H9 (cell line): ENCODE results near the gene KRTAP2-3. TPM values are rescaled to one million over a fixed set of nuclear protein-coding genes. Genes with fewer than 3 reads are reported as not detected.

Experiments
- DNase-seq: peaks from one replicate; pipeline ENCODE4 v3.0.0-alpha.2; 2017
- H2AFZ ChIP-seq: one replicate; pipeline ENCODE4 v1.6.1; 2013; ENCODE audit warnings: mild to moderate bottlenecking, low read length, control low read depth, moderate library complexity
- H2AK5ac ChIP-seq: 2 replicates; pipeline ENCODE4 v1.6.1; 2013; ENCODE audit warnings: low read length, control low read depth, mixed read lengths; ENCODE audit not compliant: insufficient read length
- H2BK120ac ChIP-seq: one replicate; pipeline ENCODE4 v1.6.1; 2013; ENCODE audit warnings: low read depth, mild to moderate bottlenecking, low read length, control low read depth, inconsistent platforms; ENCODE audit not compliant: poor library complexity, severe bottlenecking
- H2BK12ac ChIP-seq: 2 replicates; pipeline ENCODE4 v1.6.1; 2013; ENCODE audit warnings: low read length, control low read depth, mixed read lengths, low read depth; ENCODE audit not compliant: insufficient read length
- H2BK15ac ChIP-seq: 2 replicates; pipeline ENCODE4 v1.6.1; 2013; ENCODE audit warnings: low read depth, low read length, control low read depth
- H2BK20ac ChIP-seq: one replicate; pipeline ENCODE4 v1.6.1; 2013; ENCODE audit warnings: low read depth, mild to moderate bottlenecking, low read length, control low read depth, inconsistent platforms; ENCODE audit not compliant: poor library complexity, severe bottlenecking
- H2BK5ac ChIP-seq: 2 replicates; pipeline ENCODE4 v1.6.1; 2013; ENCODE audit warnings: low read length, control low read depth, mixed read lengths; ENCODE audit not compliant: insufficient read length
- H3K14ac ChIP-seq: 2 replicates; pipeline ENCODE4 v1.6.1; 2013; ENCODE audit warnings: low read length, control low read depth; ENCODE audit not compliant: insufficient read depth
- H3K18ac ChIP-seq: 2 replicates; pipeline ENCODE4 v1.6.1; 2013; ENCODE audit warnings: low read depth, mild to moderate bottlenecking, mixed read lengths, low read length, control low read depth; ENCODE audit not compliant: insufficient read length
- H3K23ac ChIP-seq: 2 replicates; pipeline ENCODE4 v1.6.1; 2013; ENCODE audit warnings: low read length, control low read depth, mixed read lengths, low read depth; ENCODE audit not compliant: insufficient read length
- H3K23me2 ChIP-seq: 2 replicates; pipeline ENCODE4 v1.6.1; 2013; ENCODE audit warnings: low read depth, mild to moderate bottlenecking, mixed read lengths, low read length, control low read depth; ENCODE audit not compliant: insufficient read length, poor library complexity, severe bottlenecking
- H3K27ac ChIP-seq: 2 replicates; pipeline ENCODE4 v1.5.1; 2013; ENCODE audit warnings: low read length, control low read depth, mixed read lengths, low read depth; ENCODE audit not compliant: insufficient read length
- H3K27me3 ChIP-seq: 2 replicates; pipeline ENCODE4 v1.6.1; 2013; ENCODE audit warnings: low read length, control low read depth, inconsistent platforms; ENCODE audit not compliant: insufficient read depth
- H3K4ac ChIP-seq: 2 replicates; pipeline ENCODE4 v1.6.1; 2013; ENCODE audit warnings: low read depth, mild to moderate bottlenecking, control low read depth, inconsistent platforms, low read length, moderate library complexity
- H3K4me1 ChIP-seq: 2 replicates; pipeline ENCODE4 v1.6.1; 2013; ENCODE audit warnings: low read length, control low read depth, inconsistent platforms; ENCODE audit not compliant: insufficient read depth
- H3K4me2 ChIP-seq: 2 replicates; pipeline ENCODE4 v1.6.1; 2013; ENCODE audit warnings: low read length, control low read depth, mixed read lengths; ENCODE audit not compliant: insufficient read length, insufficient read depth
- H3K56ac ChIP-seq: 2 replicates; pipeline ENCODE4 v1.6.1; 2013; ENCODE audit warnings: low read depth, mild to moderate bottlenecking, mixed read lengths, low read length, control low read depth; ENCODE audit not compliant: insufficient read length
- H3K79me1 ChIP-seq: 2 replicates; pipeline ENCODE4 v1.6.1; 2013; ENCODE audit warnings: low read depth, mild to moderate bottlenecking, moderate library complexity, low read length, control low read depth, inconsistent platforms; ENCODE audit not compliant: insufficient read depth, poor library complexity, severe bottlenecking
- H3K79me2 ChIP-seq: 2 replicates; pipeline ENCODE4 v1.6.1; 2013; ENCODE audit warnings: low read length, control low read depth, inconsistent platforms; ENCODE audit not compliant: insufficient read depth
- H3K9ac ChIP-seq: 2 replicates; pipeline ENCODE4 v1.6.1; 2013; ENCODE audit warnings: low read length, control low read depth, mixed read lengths; ENCODE audit not compliant: insufficient read length; ENCODE audit errors: extremely low read depth
- H3K9me3 ChIP-seq: one replicate; pipeline ENCODE4 v1.6.1; 2013; ENCODE audit warnings: low read depth, low read length, inconsistent platforms; ENCODE audit not compliant: control insufficient read depth
- H3T11ph ChIP-seq: one replicate; pipeline ENCODE4 v1.6.1; 2013; ENCODE audit warnings: mild to moderate bottlenecking, low read length, control low read depth, inconsistent platforms
- H4K20me1 ChIP-seq: one replicate; pipeline ENCODE4 v1.6.1; 2013; ENCODE audit not compliant: control insufficient read depth, insufficient read length, insufficient read depth
- H4K5ac ChIP-seq: 2 replicates; pipeline ENCODE4 v1.6.1; 2013; ENCODE audit warnings: low read depth, mild to moderate bottlenecking, mixed read lengths, low read length, control low read depth; ENCODE audit not compliant: insufficient read length
- H4K8ac ChIP-seq: replicated peaks from 2 replicates; pipeline ENCODE4 v1.6.1; 2013; ENCODE audit warnings: low read length, control low read depth, mixed read lengths, low read depth; ENCODE audit not compliant: insufficient read length
- H4K91ac ChIP-seq: 2 replicates; pipeline ENCODE4 v1.6.1; 2013; ENCODE audit warnings: low read depth, mild to moderate bottlenecking, moderate library complexity, mixed read lengths, low read length, control low read depth; ENCODE audit not compliant: insufficient read length
- H3K27ac Mint-ChIP-seq, 3 experiments: 2 replicates in 2 of 3; 3 replicates in 1 of 3; pipeline ENCODE4 v1.8.0; 2020 to 2021; ENCODE audit warnings: mixed read lengths in 3 of 3, mild to moderate bottlenecking in 1 of 3, moderate library complexity in 1 of 3
- H3K27me3 Mint-ChIP-seq: 2 replicates; pipeline ENCODE4 v1.8.0; 2021; ENCODE audit warnings: low read depth, mild to moderate bottlenecking, moderate library complexity, mixed read lengths
- H3K36me3 Mint-ChIP-seq, 3 experiments: 2 replicates in 2 of 3; 3 replicates in 1 of 3; pipeline ENCODE4 v1.8.0; 2020 to 2021; ENCODE audit warnings: low read depth in 3 of 3, mixed read lengths in 3 of 3; ENCODE audit not compliant: insufficient read depth in 1 of 3
- H3K4me1 Mint-ChIP-seq, 2 experiments: 2 replicates each; pipeline ENCODE4 v1.8.0; 2020; ENCODE audit warnings: mixed read lengths in 2 of 2
- H3K4me3 Mint-ChIP-seq, 2 experiments: 2 replicates in 1 of 2; 3 replicates in 1 of 2; pipeline ENCODE4 v1.8.0; 2020 to 2021; ENCODE audit warnings: mild to moderate bottlenecking in 2 of 2, mixed read lengths in 2 of 2, moderate library complexity in 1 of 2
- H3K9me3 Mint-ChIP-seq, 2 experiments: 2 replicates in 1 of 2; 3 replicates in 1 of 2; pipeline ENCODE4 v1.8.0; 2020; ENCODE audit warnings: mild to moderate bottlenecking in 2 of 2, mixed read lengths in 2 of 2, moderate library complexity in 1 of 2
- CTCF ChIP-seq: fragments of 200-600 bp; sonication (generic); conservative IDR thresholded peaks from 3 replicates; pipeline ENCODE4 v1.8.0; 2021; ENCODE audit warnings: antibody characterized with exemption, mild to moderate bottlenecking
- total RNA-seq: library from RNA; stranded (reverse); gene quantifications from 2 replicates; pipeline ENCODE4 v1.2.1, GENCODE V29; 2021

The KRTAP2-3 gene
- total RNA-seq, 1 experiment from 2014 or later = not detected

- Histone ChIP-seq H2BK5ac (no peak overlapping the region), H3K56ac (no peak overlapping the region), H4K5ac (no peak overlapping the region), H3K9ac (no peak overlapping the region), H2AK5ac (no peak overlapping the region), H3K79me2 (no peaks in the 10 kb centered on the region), H3K4ac (no peak overlapping the region), H3K27me3 (no peaks in the 10 kb centered on the region), H3K23ac (no peak overlapping the region), H4K91ac (no peak overlapping the region), H2BK20ac (no peak overlapping the region), H2BK120ac (no peak overlapping the region), H2BK15ac (no peak overlapping the region), H3K4me2 (no peak overlapping the region), H2BK12ac (no peak overlapping the region), H3T11ph (no peak overlapping the region), H3K14ac (no peak overlapping the region), H3K4me1 (no peaks in the 10 kb centered on the region), H3K23me2 (no peaks in the 10 kb centered on the region), H2AFZ (no peak overlapping the region), H4K20me1 (no peaks in the 10 kb centered on the region), H4K8ac (no peak overlapping the region), H3K27ac (no peak overlapping the region), H3K79me1 (no peaks in the 10 kb centered on the region), H3K18ac (no peak overlapping the region), H3K9me3 (no peaks in the 10 kb centered on the region)
- H3K4me1 Mint-ChIP-seq = no peaks in the 10 kb centered on the region
- no peak for TF ChIP-seq CTCF
- H3K4me3 Mint-ChIP-seq = no peak overlapping the region
- no peak overlapping the region for H3K27ac Mint-ChIP-seq
- no peaks in the 10 kb centered on the region for H3K36me3 Mint-ChIP-seq
- H3K9me3 Mint-ChIP-seq = no peaks in the 10 kb centered on the region; a peak in 1 of 5 replicates
- no peaks in the 10 kb centered on the region; the same call in none of the 2 replicates for H3K27me3 Mint-ChIP-seq
- DNase-seq = no peak
Observed at GRCh38 chr17:41076788-41077187, 16.9 kb upstream of the KRTAP2-3 start.
